Right renal cortex interstitium (tissue), 3 donors: ENCODE measurements around the gene LGR5. TPM values are rescaled to one million over a fixed set of nuclear protein-coding genes. Genes with fewer than 3 reads are reported as not detected.
"Not testable (repeated sequence)": the region's sequence is repeated elsewhere in the genome, so short reads cannot be mapped to it uniquely, and the experiment has no call there.

ENCODE experiments used
- DNase-seq, 3 donors: peaks; one replicate each; pipeline ENCODE4 v3.0.0-alpha.2; 2013; ENCODE audit warnings: low read depth in 3 of 3, low spot score in 2 of 3
- polyA plus RNA-seq, 3 donors: library from polyadenylated mRNA; unstranded; fragments of 120-200 nt; gene quantifications; one replicate each; pipeline ENCODE4 v1.2.1, GENCODE V29; 2013; ENCODE audit not compliant: insufficient read length in 3 of 3

Gene LGR5
- polyA plus RNA-seq, 3 donors: 15.5 to 20.7 (median 16.6) TPM

- DNase-seq: no peak
Measured at GRCh38 chr12:71472441-71472911, 32.9 kb downstream of the LGR5 start.

- no peak for DNase-seq
Measured at GRCh38 chr12:71474791-71475190, 35.2 kb downstream of the LGR5 start.

GRCh38 chr12:71475280-71475679 lies 35.7 kb downstream of the LGR5 start:
- DNase-seq: no peak

- DNase-seq: no peak
Measured at GRCh38 chr12:71476513-71476912, 36.9 kb downstream of the LGR5 start.

GRCh38 chr12:71477609-71478008 lies 38.0 kb downstream of the LGR5 start:
- DNase-seq: no peak

- DNase-seq: no peak
Measured at GRCh38 chr12:71478270-71478669, 38.7 kb downstream of the LGR5 start.

GRCh38 chr12:71484272-71484905 lies 44.8 kb downstream of the LGR5 start:
- DNase-seq: no peak

GRCh38 chr12:71490844-71491243 lies 51.2 kb downstream of the LGR5 start:
- not testable (repeated sequence) for DNase-seq

GRCh38 chr12:71492604-71493003 lies 53.0 kb downstream of the LGR5 start:
- DNase-seq: no peak

- no peak for DNase-seq
Measured at GRCh38 chr12:71499834-71500233, 60.2 kb downstream of the LGR5 start.

GRCh38 chr12:71503579-71504391 lies 64.2 kb downstream of the LGR5 start:
- peak; percentile 56 to 70 (median 61) for DNase-seq

- peak in 2 of 3 donors; percentile 30 to 37 for DNase-seq
Measured at GRCh38 chr12:71504476-71504875, 64.9 kb downstream of the LGR5 start.

GRCh38 chr12:71509705-71510104 lies 70.1 kb downstream of the LGR5 start:
- DNase-seq: no peak

- DNase-seq: no peak
Measured at GRCh38 chr12:71517145-71517846, 77.7 kb downstream of the LGR5 start.

- DNase-seq: no peak
Measured at GRCh38 chr12:71521125-71521524, 81.5 kb downstream of the LGR5 start.

- DNase-seq: no peak
Measured at GRCh38 chr12:71524626-71525025, 85.0 kb downstream of the LGR5 start.

GRCh38 chr12:71533703-71534102 lies 94.1 kb downstream of the LGR5 start:
- no peak for DNase-seq

- no peak for DNase-seq
Measured at GRCh38 chr12:71536279-71536938, 96.8 kb downstream of the LGR5 start.

- no peak for DNase-seq
Measured at GRCh38 chr12:71536939-71537622, 97.5 kb downstream of the LGR5 start.

GRCh38 chr12:71538807-71539206 lies 99.2 kb downstream of the LGR5 start:
- no peak for DNase-seq
